NCI-H82 (cell line): ENCODE results near the gene SLC7A8.
A peak's percentile ranks its signal among the peaks of the same experiment; 100 is the strongest.

Source experiments
- DNase-seq: peaks from one replicate; lab custom pipeline; 2025; lab: John Stamatoyannopoulos, UW

The SLC7A8 gene

DNA sequence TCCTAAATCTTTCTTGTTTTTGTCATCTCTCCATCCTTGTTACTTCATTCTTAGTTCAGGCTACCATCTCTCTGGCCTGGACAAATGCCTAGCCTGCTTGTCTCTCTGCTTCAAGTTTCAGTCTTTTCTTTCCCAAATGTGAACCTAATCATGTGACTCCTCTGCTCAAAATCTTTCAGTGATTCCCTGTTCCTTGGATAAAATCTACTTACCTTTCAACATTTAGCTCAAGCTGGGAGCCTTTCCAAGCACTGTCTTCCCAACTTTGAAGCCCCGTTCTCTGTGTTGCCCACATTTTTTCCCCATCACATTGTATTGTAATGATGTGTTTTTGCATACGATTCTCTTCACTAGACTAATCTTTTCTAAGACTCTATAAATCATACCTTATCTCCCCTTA is 24.7 kb downstream of the SLC7A8 start:
- no peak for DNase-seq

DNA sequence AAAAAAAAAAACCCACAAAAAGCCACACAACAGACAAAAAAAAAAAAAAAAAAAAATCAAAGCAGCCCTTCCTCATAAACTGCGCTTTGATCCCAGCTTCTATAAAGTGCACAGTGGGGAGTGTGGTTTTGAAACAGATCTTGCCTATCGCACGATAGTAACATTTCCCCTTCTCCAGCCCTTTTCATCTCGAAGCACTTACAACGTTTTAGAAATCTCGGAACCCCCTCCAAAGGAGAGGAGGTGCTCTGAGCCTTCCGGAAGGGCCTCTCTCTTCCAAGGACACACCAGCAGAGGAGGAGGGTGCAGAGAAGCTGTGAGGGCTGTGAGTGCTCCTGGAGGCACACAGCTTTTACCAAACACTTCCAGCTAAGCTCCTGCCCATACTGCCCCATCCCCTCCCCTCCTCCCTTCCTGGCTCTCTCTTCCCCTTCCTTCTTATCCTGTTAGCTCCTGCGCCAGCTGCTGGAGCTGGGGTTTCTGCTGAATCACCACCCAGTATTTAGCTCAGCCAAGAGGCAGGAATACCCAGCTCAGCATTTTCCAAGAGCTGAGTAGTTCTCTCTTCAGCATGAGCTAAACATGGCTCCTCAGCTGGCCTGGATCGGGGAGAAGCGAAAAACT is 28.4 kb downstream of the SLC7A8 start:
- peak; percentile 99 for DNase-seq

- DNase-seq = peak; percentile 89
Observed at GRCh38 chr14:23153851-23154796, 29.3 kb downstream of the SLC7A8 start.

GRCh38 chr14:23151342-23151741 is 32.1 kb downstream of the SLC7A8 start:
- DNase-seq = no peak

GRCh38 chr14:23149745-23150144 is 33.7 kb downstream of the SLC7A8 start:
- no peak for DNase-seq

- DNase-seq = no peak
Observed at GRCh38 chr14:23148591-23149249, 34.7 kb downstream of the SLC7A8 start.

- DNase-seq = no peak
Observed at GRCh38 chr14:23147676-23148075, 35.8 kb downstream of the SLC7A8 start.

GRCh38 chr14:23146980-23147379 is 36.5 kb downstream of the SLC7A8 start:
- no peak for DNase-seq

DNA sequence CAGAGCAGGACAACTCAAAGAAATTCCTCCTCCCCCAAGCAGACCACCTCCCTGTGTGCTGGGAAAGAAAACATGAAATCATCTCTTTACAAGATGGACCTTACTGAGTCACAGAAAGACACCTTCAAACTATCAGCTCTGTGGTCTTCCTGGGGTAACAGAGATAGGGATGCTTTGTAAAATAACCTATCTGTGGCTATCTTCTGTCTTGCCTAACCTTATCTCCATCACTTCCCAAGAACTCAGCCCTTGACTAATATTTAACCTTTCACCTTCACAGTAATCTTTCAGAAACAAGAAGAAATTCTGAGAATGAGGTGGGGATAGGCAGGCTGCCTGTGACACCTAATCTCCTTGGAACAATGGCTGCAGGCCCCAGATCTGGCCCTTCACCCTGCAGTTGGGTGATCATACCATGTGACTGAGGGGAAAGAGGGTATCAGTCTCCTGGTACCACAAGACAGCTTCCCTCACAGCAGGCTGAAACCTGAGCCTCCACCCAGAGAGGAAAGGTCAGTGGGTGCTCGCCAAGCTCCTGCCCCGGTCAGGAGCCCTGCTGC is 37.0 kb downstream of the SLC7A8 start:
- DNase-seq = no peak

- peak; percentile 61 for DNase-seq
Observed at GRCh38 chr14:23145794-23146350, 37.6 kb downstream of the SLC7A8 start.

GRCh38 chr14:23143911-23144310 is 39.5 kb downstream of the SLC7A8 start:
- DNase-seq = no peak

DNA sequence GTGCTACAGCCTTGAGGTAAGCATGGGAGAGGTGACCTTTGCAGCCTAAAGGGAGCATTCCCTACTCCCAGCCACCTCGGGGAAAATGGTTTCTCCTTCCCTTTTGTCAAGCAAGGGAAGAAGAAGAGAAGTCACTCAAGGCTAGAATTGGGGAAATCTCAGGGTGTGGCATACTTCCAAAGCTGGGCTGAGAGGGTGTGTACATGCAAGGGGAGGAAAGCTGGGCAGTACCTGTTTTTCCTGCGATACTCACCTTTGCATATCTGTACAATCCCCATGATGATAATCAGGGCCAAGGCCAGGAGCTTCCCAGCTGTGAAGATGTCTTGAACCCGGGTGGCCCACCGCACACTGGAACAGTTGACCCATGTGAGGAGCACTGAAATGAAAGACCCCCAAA is 40.6 kb downstream of the SLC7A8 start:
- DNase-seq = no peak

GRCh38 chr14:23141706-23142444 is 41.6 kb downstream of the SLC7A8 start:
- no peak for DNase-seq

DNA sequence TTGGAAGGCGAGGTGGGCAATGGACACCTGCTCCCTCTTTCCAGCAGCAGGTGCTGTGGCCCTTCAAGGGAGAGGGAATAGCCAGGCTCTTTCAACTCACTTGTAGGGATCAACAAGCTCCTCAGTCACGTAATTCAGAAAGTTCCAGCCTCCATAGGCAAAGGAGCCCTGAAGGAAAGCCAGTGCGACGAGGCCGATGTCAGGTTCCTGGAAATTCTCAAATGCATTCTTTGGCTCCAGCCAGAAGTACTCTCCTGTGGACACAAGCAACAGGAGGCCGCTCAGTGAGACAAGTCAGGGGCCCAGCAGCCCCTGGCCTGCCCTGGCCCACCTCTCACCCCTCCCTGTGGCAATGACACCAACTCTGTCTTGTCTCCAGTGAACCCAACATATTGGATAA is 43.1 kb downstream of the SLC7A8 start:
- DNase-seq = no peak

GRCh38 chr14:23139874-23140273 is 43.6 kb downstream of the SLC7A8 start:
- DNase-seq = no peak

DNA sequence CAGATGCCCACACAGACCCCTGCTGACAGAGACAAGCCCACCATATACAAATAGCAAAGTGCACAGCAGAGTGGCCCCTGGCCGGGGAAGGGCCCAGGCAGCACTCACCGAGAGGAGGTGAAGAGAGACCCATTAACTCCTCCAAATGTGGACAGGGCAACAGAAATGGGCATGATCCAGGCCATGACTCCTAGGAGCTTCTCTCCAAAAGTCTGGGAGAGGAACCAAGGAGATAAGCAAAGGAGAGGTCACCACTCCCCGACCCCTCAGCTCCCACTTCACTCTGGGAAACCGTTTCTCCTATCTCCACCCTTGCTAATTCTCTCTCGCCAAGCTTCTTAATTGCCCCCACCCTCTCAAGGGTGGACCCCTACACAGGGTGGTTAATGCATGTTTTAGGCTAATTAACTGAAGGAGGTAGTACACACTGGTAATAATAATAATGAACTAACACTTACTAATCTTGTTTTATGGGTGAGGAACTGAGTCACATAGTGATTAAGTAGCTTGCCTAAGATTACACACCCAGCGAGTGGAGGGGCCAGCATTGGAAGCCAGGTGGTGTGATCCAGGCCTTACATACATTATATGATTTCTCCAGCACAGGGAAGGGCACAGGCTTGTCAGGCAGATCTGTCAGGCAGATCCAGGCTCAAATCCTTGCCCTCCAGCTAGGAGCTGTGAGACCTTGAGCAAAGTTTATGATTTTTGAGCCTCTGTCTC is 45.5 kb downstream of the SLC7A8 start:
- DNase-seq = peak; percentile 92

GRCh38 chr14:23137192-23137812 is 46.2 kb downstream of the SLC7A8 start:
- no peak for DNase-seq

- no peak for DNase-seq
Observed at GRCh38 chr14:23136566-23137133, 46.8 kb downstream of the SLC7A8 start.

DNA sequence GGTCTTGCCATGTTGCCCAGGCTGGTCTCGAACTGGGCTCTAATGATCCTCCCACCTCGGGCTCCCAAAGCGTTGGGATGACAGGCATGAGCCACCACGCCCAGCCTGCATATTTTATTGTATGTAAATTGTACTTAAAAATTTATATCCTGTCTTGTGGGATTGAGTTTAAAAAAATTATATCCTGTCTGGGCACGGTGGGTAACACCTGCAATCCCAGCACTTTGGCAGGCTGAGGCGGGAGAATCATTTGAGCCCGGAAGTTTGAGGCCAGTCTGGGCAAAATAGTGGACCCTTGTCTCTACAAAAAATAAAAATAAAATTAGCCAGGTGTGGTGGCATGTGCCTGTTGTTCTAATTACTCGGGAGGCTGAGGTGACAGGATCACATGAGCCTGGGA is 50.5 kb downstream of the SLC7A8 start:
- DNase-seq = no peak

DNA sequence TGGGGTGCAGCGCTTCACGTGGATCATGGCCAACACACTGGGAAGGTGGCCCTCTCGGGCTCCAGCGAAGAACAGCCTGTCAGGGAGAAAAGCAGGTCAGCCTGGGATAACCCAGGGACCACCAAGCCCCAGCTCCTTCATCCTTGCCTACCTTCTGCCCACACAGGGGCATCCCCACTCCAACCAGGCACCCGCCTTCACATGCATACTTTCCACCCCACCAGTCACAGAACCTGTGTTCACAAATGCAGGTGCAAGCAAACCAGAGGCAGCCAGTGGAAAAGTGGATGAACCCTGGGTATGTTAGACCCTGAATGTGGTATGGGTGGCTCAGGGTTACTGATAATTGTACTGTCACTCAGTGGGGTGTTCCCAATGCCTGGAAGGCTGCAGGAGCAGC is 52.0 kb downstream of the SLC7A8 start:
- DNase-seq = no peak
